ENCODE results near the gene WIPI1.

DNA sequence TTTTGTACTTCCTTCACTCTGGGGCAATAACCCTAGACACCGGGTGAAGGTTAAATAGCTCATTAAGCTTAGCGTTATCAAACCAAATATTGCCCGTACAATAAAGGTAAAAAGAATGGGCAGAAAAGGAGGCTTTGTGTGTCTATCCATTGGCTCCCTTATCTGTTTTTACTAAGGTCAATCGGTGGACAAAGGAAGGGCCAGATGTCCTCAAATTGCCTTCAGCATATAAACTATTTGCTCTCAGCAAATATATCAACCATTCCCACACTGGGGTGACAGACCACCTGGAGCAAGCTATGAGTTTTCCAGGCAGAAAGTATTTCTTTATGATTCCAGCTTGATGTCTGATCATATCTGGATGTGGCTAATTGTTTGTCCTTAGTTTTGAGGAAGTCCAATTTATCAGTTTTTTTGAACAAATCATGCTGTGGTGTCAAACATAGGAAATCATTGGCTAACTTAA, 25.3 kb upstream of the WIPI1 start:
- no peak for TF ChIP-seq POLR2AphosphoS5 (IDR thresholded peaks at IDR 0.05)
- TF ChIP-seq, protein P1, sequence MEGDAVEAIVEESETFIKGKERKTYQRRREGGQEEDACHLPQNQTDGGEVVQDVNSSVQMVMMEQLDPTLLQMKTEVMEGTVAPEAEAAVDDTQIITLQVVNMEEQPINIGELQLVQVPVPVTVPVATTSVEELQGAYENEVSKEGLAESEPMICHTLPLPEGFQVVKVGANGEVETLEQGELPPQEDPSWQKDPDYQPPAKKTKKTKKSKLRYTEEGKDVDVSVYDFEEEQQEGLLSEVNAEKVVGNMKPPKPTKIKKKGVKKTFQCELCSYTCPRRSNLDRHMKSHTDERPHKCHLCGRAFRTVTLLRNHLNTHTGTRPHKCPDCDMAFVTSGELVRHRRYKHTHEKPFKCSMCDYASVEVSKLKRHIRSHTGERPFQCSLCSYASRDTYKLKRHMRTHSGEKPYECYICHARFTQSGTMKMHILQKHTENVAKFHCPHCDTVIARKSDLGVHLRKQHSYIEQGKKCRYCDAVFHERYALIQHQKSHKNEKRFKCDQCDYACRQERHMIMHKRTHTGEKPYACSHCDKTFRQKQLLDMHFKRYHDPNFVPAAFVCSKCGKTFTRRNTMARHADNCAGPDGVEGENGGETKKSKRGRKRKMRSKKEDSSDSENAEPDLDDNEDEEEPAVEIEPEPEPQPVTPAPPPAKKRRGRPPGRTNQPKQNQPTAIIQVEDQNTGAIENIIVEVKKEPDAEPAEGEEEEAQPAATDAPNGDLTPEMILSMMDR (IDR thresholded peaks at IDR 0.05), result no peak
